ENCODE data around the gene POTEG.
"Not testable (repeated sequence)": the region's sequence is repeated elsewhere in the genome, so short reads cannot be mapped to it uniquely, and the experiment has no call there.

DNA sequence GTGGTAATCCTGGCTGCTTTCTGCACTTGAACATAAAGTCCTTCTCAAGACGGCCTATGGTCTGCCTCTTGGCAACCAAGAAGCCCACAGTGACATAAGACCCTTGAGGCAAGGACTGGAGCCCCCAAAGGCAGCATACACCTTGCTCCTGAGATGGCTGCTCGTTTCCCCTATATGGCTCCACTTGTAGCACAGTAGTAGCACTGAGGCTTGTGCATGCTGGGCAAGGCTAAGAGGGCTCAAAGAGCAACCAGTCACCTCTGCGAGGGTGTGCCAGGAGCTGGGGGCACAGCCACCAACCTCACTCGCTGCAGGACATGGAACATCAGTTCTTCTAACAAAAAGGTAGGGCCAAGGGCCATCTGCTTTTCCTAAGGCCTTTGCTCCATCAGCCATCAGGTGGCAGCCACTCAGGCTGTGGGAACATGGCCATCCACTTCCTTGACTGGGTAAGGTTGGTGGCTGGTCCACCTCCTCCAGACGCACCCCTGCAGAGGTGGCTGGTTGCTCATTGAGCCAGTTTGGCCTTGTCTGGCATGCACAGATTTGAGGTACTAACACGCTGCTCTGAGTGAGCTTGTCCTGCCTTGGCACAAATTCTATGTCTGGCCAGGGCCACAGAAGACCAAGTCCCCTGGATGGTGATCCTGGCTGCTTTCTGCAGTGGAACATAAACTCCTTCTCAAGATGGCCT is 49.9 kb downstream of the POTEG start:
- TF ChIP-seq, protein P1, sequence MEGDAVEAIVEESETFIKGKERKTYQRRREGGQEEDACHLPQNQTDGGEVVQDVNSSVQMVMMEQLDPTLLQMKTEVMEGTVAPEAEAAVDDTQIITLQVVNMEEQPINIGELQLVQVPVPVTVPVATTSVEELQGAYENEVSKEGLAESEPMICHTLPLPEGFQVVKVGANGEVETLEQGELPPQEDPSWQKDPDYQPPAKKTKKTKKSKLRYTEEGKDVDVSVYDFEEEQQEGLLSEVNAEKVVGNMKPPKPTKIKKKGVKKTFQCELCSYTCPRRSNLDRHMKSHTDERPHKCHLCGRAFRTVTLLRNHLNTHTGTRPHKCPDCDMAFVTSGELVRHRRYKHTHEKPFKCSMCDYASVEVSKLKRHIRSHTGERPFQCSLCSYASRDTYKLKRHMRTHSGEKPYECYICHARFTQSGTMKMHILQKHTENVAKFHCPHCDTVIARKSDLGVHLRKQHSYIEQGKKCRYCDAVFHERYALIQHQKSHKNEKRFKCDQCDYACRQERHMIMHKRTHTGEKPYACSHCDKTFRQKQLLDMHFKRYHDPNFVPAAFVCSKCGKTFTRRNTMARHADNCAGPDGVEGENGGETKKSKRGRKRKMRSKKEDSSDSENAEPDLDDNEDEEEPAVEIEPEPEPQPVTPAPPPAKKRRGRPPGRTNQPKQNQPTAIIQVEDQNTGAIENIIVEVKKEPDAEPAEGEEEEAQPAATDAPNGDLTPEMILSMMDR (IDR thresholded peaks at IDR 0.05; ENCODE audit: low read length): not testable (repeated sequence)
- not testable (repeated sequence) for TF ChIP-seq EZH2 (IDR thresholded peaks at IDR 0.05; ENCODE audit: borderline replicate concordance, low read length)
